GM18868 (cell line): ENCODE data around the gene PIK3CG.
A peak's percentile ranks its signal among the peaks of the same experiment; 100 is the strongest.
"Not testable (repeated sequence)": the region's sequence is repeated elsewhere in the genome, so short reads cannot be mapped to it uniquely, and the experiment has no call there.

Experiments
- ATAC-seq: cut with Tn5 transposase; IDR thresholded peaks from one replicate; pipeline ENCODE4 v1.9.1; 2021; ENCODE audit warnings: mild to moderate bottlenecking, moderate library complexity; ENCODE audit not compliant: unreplicated experiment

The PIK3CG gene

DNA sequence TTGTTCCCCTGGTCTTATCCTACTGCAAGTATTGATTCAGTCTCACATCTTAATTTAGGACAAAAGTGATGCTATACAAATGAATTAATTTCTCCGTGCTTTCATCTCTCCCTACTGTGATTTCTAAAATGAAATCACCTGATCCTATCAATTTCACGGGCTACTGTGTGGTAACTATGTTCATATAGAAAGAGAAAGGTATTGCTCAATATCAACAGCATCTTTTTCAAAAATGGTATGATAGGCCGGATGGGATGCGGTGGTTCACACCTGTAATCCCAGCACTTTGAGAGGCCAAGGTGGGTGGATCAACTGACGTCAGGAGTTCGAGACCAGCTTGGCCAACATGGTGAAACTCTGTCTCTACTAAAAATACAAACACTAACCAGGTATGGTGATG is 71.2 kb downstream of the PIK3CG start:
- no peak for ATAC-seq

DNA sequence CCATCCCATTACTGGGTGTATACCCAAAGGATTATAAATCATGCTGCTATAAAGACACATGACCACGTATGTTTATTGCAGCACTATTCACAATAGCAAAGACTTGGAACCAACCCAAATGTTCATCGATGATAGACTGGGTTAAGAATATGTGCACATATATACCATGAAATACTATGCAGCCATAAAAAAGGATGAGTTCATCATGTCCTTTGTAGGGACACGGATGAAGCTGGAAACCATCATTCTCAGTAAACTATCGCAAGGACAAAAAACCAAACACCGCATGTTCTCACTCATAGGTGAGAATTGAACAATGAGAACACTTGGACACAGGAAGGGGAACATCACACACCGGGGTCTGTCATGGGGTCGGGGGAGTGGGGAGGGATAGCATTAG is 73.0 kb downstream of the PIK3CG start:
- not testable (repeated sequence) for ATAC-seq

DNA sequence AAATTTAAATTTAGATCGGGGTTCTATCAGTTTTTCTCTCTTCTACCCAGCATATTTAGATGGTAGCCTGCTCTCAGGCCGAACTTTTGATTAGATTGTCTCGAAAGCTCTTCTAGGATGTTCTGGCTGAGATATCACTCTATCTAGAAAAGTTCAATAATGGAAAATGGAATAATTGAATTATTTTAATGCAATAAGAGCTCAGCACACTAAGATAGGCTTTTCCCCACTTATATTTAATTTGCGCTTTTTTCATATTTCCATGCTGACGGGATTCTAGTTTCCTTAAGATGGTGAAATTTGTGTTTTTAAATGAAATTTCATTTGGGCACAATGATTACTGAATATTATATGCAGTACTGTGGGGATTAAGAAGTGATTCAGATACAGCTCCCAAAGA is 73.7 kb downstream of the PIK3CG start:
- ATAC-seq: no peak

DNA sequence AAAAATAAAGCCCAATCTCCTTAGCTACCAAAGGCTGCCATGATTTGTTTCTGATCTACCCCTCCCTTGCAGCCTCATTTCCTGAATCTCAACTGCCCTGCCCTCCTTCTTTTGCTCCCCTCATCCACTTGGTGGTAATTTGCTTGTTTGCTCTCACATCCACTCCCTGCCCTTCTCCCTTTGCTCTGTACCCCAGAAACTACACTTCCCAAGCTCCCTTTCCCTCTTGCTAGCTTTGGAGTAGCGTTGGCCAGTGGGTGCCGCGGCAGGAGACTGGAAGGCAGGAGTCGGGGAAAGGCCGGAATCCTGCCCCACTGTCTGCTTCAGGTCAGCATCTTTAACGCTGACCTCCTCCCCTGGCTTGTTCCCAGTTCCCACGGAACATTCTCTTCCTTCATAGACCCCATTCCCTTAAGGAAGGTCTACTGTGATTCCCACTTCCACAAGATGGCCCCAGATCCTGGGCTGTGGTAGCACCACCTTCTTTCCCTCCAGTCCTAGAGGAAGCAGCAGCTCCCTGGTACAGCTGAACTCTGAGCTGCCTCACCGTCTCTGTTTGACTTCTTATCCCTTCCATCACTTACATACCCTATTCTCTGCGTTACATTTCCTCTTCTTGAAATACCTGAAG is 79.1 kb downstream of the PIK3CG start:
- ATAC-seq: no peak

DNA sequence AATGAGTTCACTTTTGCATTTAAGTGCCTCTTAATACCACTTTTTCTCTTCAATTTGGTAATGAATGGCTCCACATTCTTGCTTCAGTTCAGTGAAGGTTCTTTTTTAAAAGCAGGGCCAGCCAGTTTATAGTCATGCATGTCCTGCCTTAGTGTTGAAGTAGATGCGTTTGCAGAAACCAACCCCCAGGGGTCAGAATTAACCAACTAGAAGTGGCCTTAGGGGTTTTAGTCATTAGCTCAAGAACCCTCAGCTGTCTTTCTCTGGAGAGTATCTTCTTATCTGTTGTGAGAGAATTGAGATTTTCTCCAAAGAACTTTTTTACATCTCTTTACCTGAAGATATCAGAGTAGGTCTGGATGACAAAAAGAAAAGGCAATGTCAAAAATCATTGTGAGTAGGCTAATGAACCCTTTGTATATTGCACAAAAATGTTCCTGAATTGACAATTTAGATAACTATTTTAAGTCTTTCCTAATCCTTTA is 82.2 kb downstream of the PIK3CG start:
- ATAC-seq: peak; percentile 79

DNA sequence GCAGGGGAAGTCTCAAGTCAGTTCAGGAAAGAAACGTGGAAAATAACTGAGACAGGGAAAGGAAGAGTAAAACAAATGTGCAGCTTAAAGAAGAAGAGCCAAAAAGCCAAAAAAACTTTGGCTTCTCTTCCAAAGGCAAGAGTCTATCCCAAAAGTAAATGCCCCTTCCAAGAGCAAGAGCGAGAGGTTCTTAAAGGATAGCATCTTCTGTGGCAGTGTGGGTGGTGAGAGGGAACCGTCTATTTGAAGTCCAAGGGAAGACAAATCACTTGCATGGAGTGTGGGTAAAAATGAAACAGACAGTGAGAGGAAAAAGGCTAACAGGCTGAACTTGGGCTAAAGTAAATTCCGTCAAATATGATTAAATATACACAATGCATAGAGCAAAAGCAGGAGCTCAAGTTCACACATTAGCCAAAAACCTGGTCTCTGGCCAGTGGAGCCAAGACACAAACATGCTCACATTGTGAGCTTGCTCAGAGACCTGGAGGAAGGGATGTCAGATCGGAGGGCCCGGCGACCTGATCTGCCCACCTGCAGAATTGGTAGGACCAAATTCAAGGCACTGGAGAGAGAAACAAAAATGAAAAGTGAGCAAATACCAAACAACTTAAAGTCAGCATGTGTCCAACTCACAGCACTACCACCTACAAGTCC is 87.0 kb downstream of the PIK3CG start:
- ATAC-seq: no peak

DNA sequence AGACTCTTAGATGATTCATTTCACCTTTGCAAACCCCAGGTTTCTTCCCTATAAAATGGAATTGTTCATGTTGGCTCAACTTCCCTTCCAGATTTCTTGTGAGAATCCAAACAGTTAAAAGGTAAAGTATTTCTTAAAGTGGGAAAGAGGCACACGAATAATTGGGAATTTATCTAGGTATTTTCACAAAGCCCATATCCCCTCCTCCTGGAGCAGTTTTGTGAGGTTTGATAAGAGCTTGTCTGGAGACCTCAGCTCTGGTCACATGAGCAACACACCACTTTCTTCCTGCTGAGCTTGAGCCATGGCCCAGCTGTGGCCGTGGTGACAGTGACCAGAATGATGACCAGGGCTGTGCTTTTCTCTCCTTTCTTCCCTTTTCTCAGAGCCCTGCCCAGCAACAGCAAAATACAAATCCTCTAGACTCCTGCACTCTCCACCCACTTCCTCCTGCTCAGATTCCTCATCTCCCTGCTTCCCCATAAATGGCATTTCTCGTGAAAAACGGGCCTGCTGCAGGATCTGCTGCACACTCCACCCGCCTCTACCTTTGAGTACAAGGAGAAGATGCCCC is 87.7 kb downstream of the PIK3CG start:
- no peak for ATAC-seq

DNA sequence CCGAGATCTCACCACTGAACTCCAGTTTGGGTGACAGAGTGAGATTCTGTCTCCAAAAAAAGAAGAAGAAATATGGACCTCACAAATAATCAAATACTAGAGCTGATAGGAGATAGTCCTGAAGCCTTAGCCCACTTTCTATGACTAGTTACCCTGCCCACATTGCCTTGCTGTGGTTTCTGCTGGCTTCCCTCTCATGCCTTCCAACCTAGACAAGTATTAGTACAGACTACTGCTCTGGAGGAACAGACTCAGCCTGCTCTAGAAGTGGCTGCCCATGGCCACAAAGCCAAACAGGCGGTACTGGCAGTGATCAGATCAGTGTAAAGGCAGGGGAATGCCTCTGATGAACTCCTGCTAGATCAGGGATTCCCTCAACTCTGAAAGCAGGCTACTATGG is 89.8 kb downstream of the PIK3CG start:
- ATAC-seq: no peak

DNA sequence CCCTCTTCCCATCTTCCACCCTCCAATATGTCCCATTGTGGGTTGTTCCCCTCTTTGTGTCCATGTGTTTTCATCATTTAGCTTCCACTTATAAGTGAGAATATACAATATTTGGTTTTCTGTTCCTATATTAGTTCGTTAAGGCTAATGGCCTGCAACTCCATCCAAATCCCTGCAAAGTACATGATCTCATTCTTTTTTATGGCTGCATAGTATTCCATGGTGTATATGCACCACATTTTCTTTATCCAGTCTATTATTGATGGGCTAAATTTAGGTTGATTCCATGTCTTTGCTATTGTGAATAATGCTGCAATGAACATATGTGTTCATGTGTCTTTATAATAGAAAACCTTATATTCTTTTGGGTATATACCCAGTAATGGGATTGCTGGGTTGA is 90.8 kb downstream of the PIK3CG start:
- not testable (repeated sequence) for ATAC-seq
